Suprapubic skin (tissue), 4 donors: ENCODE data around the gene SLCO1B3.

Source experiments
- CTCF ChIP-seq, 2 donors: fragments of 200-600 bp in 1 of 2; fragments of 450-650 bp in 1 of 2; sonication (generic) in 1 of 2; IDR thresholded peaks; one replicate each; pipeline ENCODE4 v1.5.1; 2016 to 2019; ENCODE audit warnings: antibody characterized with exemption in 2 of 2, mild to moderate bottlenecking in 1 of 2, moderate library complexity in 1 of 2
- EP300 ChIP-seq: sonication (generic); formaldehyde crosslinking; IDR thresholded peaks from one replicate; pipeline ENCODE4 v1.6.1; 2017; ENCODE audit warnings: antibody characterized with exemption
- POLR2A ChIP-seq, 2 donors: fragments of 450-650 bp; IDR thresholded peaks; one replicate each; pipeline ENCODE4 v1.6.1; 2017; ENCODE audit warnings: antibody characterized with exemption in 2 of 2, mild to moderate bottlenecking in 2 of 2, moderate library complexity in 2 of 2
- POLR2AphosphoS5 ChIP-seq, 3 donors: sonication (generic); formaldehyde crosslinking; IDR thresholded peaks; one replicate each; pipeline ENCODE4 v1.6.1; 2017; ENCODE audit warnings: antibody characterized with exemption in 3 of 3

- no peak for TF ChIP-seq POLR2AphosphoS5 (IDR thresholded peaks at IDR 0.05)
- no peak for TF ChIP-seq CTCF (IDR thresholded peaks at IDR 0.05)
- no peak for TF ChIP-seq POLR2A (IDR thresholded peaks at IDR 0.05)
- no peak for TF ChIP-seq EP300
Measured at GRCh38 chr12:20863056-20863455, 52.6 kb downstream of the SLCO1B3 start.
